ENCODE data around the gene SLC7A4. TPM values are rescaled to one million over a fixed set of nuclear protein-coding genes. Genes with fewer than 3 reads are reported as not detected.

The SLC7A4 gene
- total and polyA plus RNA-seq, 7 donors = 0.16 to 2.6 (median 0.59) TPM; not detected in 1

GRCh38 chr22:20989323-20990138 is 42.8 kb downstream of the SLC7A4 start:
- no peak overlapping the region for H3K4me3 ChIP-seq
- TF ChIP-seq EP300 (IDR thresholded peaks at IDR 0.05) = no peak
- TF ChIP-seq POLR2A (IDR thresholded peaks at IDR 0.05) = no peak
- no peak for TF ChIP-seq POLR2AphosphoS5 (IDR thresholded peaks at IDR 0.05)
- TF ChIP-seq, protein P1, sequence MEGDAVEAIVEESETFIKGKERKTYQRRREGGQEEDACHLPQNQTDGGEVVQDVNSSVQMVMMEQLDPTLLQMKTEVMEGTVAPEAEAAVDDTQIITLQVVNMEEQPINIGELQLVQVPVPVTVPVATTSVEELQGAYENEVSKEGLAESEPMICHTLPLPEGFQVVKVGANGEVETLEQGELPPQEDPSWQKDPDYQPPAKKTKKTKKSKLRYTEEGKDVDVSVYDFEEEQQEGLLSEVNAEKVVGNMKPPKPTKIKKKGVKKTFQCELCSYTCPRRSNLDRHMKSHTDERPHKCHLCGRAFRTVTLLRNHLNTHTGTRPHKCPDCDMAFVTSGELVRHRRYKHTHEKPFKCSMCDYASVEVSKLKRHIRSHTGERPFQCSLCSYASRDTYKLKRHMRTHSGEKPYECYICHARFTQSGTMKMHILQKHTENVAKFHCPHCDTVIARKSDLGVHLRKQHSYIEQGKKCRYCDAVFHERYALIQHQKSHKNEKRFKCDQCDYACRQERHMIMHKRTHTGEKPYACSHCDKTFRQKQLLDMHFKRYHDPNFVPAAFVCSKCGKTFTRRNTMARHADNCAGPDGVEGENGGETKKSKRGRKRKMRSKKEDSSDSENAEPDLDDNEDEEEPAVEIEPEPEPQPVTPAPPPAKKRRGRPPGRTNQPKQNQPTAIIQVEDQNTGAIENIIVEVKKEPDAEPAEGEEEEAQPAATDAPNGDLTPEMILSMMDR (IDR thresholded peaks at IDR 0.05) = no peak
- H3K27ac ChIP-seq = no peak overlapping the region
- H3K9me3 ChIP-seq = no peaks in the 10 kb centered on the region
- peaks cover 0 to 1% (median 0%) of the 10 kb centered on the region in 4 donors for H3K4me1 ChIP-seq
- no peak for DNase-seq
- H3K27me3 ChIP-seq = no peaks in the 10 kb centered on the region
- peaks cover 18 to 88% (median 38%) of the 10 kb centered on the region in 4 donors for H3K36me3 ChIP-seq
- 60 to 70% methylated on average over 17 of the region's 17 CpGs for WGBS, 2 donors
- intact Hi-C loops (cut with DNase I) = no loop called here

- H3K9me3 ChIP-seq = no peaks in the 10 kb centered on the region
- 94% methylated on average over 16 of the region's 16 CpGs for WGBS, 2 donors
- H3K27ac ChIP-seq = no peak overlapping the region
- H3K36me3 ChIP-seq = peaks cover 18 to 86% (median 35%) of the 10 kb centered on the region in 4 donors
- H3K27me3 ChIP-seq = no peaks in the 10 kb centered on the region
- H3K4me1 ChIP-seq = peaks cover 0 to 9% (median 3%) of the 10 kb centered on the region in 4 donors
- no peak overlapping the region for H3K4me3 ChIP-seq
- intact Hi-C loops (cut with DNase I) = no loop called here
- TF ChIP-seq, protein P1 (IDR thresholded peaks at IDR 0.05) = no peak
- TF ChIP-seq POLR2A (IDR thresholded peaks at IDR 0.05) = no peak
- no peak for TF ChIP-seq POLR2AphosphoS5 (IDR thresholded peaks at IDR 0.05)
- TF ChIP-seq EP300 (IDR thresholded peaks at IDR 0.05) = no peak
- no peak for DNase-seq
These were observed 43.6 kb downstream of the SLC7A4 start for GRCh38 chr22:20988573-20989322.

DNA sequence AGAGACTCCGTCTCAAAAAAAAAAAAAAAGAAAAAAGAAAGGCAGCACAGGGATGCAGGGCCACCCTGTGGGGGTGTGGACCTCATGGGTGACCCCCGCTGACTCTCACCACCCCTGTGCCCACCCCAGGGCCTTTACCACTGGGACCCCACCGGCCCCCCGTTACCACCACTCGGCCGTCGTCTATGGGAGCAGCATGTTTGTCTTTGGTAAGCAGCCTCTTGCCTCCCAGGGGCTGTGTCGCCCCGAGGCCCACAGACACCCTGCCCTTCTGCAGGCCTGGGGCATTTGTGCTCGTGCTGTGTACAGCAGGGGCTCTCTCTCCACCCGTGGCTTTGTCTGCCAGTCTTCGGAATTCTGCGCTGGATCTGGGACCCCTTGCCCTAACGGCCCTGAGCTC is 45.0 kb downstream of the SLC7A4 start:
- intact Hi-C loops (cut with DNase I) = no loop called here
- TF ChIP-seq POLR2A (IDR thresholded peaks at IDR 0.05) (no peak), POLR2AphosphoS5 (IDR thresholded peaks at IDR 0.05) (no peak), EP300 (IDR thresholded peaks at IDR 0.05) (no peak)
- TF ChIP-seq, protein P1 (IDR thresholded peaks at IDR 0.05) = no peak
- Histone ChIP-seq H3K9me3 (no peaks in the 10 kb centered on the region), H3K27ac (no peak overlapping the region), H3K27me3 (no peaks in the 10 kb centered on the region), H3K36me3 (peaks cover 11 to 78% (median 25%) of the 10 kb centered on the region in 4 donors), H3K4me1 (peaks cover 0 to 21% (median 16%) of the 10 kb centered on the region in 4 donors), H3K4me3 (no peak overlapping the region)
- no peak for DNase-seq
- 94 to 95% methylated on average over 14 of the region's 14 CpGs for WGBS, 2 donors

- Histone ChIP-seq H3K4me3 (no peak overlapping the region), H3K4me1 (peaks cover 0 to 23% (median 19%) of the 10 kb centered on the region in 4 donors), H3K36me3 (peaks cover 1 to 68% (median 15%) of the 10 kb centered on the region in 4 donors), H3K27ac (no peak overlapping the region), H3K9me3 (no peaks in the 10 kb centered on the region), H3K27me3 (no peaks in the 10 kb centered on the region)
- WGBS, 2 donors = 96 to 97% methylated on average over 1 of the region's 1 CpG
- intact Hi-C loops (cut with DNase I) = no loop called here
- no peak for DNase-seq
- TF ChIP-seq POLR2A (IDR thresholded peaks at IDR 0.05) = no peak
- TF ChIP-seq EP300 (IDR thresholded peaks at IDR 0.05) = no peak
- no peak for TF ChIP-seq POLR2AphosphoS5 (IDR thresholded peaks at IDR 0.05)
- TF ChIP-seq, protein P1 (IDR thresholded peaks at IDR 0.05) = no peak
These were observed 46.0 kb downstream of the SLC7A4 start for GRCh38 chr22:20986365-20986764.
